Stimulated activated CD4-positive, alpha-beta T cell treated with anti-CD3 and anti-CD28 coated beads, Interleukin-15, amount 100 ng/mL, for 48 hours (primary cell): ENCODE results near the gene RPGRIP1.
"Not testable (repeated sequence)": the region's sequence is repeated elsewhere in the genome, so short reads cannot be mapped to it uniquely, and the experiment has no call there.

Experiments used
- DNase-seq, 2 donors: peaks; one replicate each; pipeline ENCODE4 v3.0.0-alpha.2; 2020; ENCODE audit warnings: low read depth in 2 of 2

RPGRIP1 gene

GRCh38 chr14:21279783-21280182 is at the start of gene RPGRIP1:
Gene RPGRIP1, plus strand, starts transcription at chr14:21280083. Its CDS starts 7,894 bp downstream, at chr14:21287977.
- DNase-seq: no peak

- no peak for DNase-seq
These were observed 48.7 kb upstream of the RPGRIP1 start for GRCh38 chr14:21231020-21231652.

GRCh38 chr14:21233457-21234076 is 46.3 kb upstream of the RPGRIP1 start:
- DNase-seq: no peak

GRCh38 chr14:21234112-21234511 is 45.8 kb upstream of the RPGRIP1 start:
- DNase-seq: no peak

- no peak for DNase-seq
These were observed 42.7 kb upstream of the RPGRIP1 start for GRCh38 chr14:21236948-21237797.

- DNase-seq: no peak
These were observed 40.9 kb upstream of the RPGRIP1 start for GRCh38 chr14:21238823-21239518.

GRCh38 chr14:21240417-21240816 is 39.5 kb upstream of the RPGRIP1 start:
- DNase-seq: no peak

GRCh38 chr14:21241218-21241819 is 38.6 kb upstream of the RPGRIP1 start:
- DNase-seq: no peak

GRCh38 chr14:21244544-21244943 is 35.3 kb upstream of the RPGRIP1 start:
- DNase-seq: no peak

GRCh38 chr14:21245813-21246212 is 34.1 kb upstream of the RPGRIP1 start:
- DNase-seq: no peak

- no peak for DNase-seq
These were observed 31.5 kb upstream of the RPGRIP1 start for GRCh38 chr14:21248338-21248737.

GRCh38 chr14:21248739-21249411 is 31.0 kb upstream of the RPGRIP1 start:
- no peak for DNase-seq

GRCh38 chr14:21251215-21251614 is 28.7 kb upstream of the RPGRIP1 start:
- no peak for DNase-seq

GRCh38 chr14:21252149-21252548 is 27.7 kb upstream of the RPGRIP1 start:
- no peak for DNase-seq

GRCh38 chr14:21255385-21256101 is 24.3 kb upstream of the RPGRIP1 start:
- DNase-seq: no peak

- DNase-seq: not testable (repeated sequence)
These were observed 23.8 kb upstream of the RPGRIP1 start for GRCh38 chr14:21256102-21256447.

GRCh38 chr14:21256539-21257393 is 23.1 kb upstream of the RPGRIP1 start:
- DNase-seq: no peak

GRCh38 chr14:21257394-21257909 is 22.4 kb upstream of the RPGRIP1 start:
- no peak for DNase-seq
